Tracheal epithelial cell (primary cell): ENCODE measurements around the gene STK40. TPM values are rescaled to one million over a fixed set of nuclear protein-coding genes. Genes with fewer than 3 reads are reported as not detected.

Experiments used
- total RNA-seq: library from RNA; depleted of rRNA; stranded (reverse); fragments of >200 nt; gene quantifications from 2 replicates; pipeline ENCODE4 v1.2.1, GENCODE V29; 2014

STK40 gene, protein sequence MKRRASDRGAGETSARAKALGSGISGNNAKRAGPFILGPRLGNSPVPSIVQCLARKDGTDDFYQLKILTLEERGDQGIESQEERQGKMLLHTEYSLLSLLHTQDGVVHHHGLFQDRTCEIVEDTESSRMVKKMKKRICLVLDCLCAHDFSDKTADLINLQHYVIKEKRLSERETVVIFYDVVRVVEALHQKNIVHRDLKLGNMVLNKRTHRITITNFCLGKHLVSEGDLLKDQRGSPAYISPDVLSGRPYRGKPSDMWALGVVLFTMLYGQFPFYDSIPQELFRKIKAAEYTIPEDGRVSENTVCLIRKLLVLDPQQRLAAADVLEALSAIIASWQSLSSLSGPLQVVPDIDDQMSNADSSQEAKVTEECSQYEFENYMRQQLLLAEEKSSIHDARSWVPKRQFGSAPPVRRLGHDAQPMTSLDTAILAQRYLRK
- total RNA-seq, result 5.5 and 6.5 TPM in 2 replicates

DNA sequence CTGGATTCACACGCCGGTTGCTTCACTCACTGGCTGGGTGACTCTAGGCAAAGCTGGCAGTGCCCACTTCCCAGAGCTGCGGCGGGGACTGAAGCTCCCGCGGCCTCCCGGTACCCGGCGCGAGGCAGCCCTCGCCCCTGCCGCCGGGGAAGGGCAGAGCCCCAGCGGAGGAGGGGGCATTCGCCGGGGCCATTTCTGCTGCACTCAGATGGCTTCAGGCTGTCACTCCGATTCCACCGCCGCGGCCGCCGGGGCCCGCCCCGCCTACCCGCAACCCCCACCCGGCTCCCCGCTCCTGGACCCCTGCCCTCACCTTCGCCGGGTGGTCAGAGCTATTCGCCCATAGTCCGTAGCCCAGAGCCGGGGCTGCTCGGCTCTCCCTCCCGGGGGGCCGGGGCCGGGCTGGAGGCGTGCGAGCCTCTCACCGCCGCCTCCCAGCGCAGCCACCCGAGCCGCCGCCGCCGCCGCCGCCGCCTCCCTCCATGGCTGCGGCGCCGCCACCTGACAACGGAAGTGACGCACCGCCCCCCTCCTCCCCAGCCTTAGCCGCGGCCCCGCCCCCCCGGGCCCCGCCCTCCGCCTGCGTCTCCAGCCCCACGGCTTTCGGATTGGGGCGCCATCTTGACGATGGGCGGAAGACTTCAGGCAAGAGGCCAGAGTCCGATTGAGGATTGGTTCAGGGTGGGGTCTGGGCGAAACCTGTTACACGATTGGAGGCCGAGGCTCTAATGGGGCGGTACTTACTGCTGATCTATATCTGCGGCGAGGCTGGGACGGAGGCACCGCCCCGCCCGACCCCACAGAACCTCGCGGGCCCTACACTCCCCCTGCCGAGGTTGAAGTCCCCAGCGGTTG lies at the start of gene STK40:
STK40 (minus strand) TSS at position 515 of the 855 bp plus-strand sequence. CDS start 24,592 bp downstream, outside the sequence.

DNA sequence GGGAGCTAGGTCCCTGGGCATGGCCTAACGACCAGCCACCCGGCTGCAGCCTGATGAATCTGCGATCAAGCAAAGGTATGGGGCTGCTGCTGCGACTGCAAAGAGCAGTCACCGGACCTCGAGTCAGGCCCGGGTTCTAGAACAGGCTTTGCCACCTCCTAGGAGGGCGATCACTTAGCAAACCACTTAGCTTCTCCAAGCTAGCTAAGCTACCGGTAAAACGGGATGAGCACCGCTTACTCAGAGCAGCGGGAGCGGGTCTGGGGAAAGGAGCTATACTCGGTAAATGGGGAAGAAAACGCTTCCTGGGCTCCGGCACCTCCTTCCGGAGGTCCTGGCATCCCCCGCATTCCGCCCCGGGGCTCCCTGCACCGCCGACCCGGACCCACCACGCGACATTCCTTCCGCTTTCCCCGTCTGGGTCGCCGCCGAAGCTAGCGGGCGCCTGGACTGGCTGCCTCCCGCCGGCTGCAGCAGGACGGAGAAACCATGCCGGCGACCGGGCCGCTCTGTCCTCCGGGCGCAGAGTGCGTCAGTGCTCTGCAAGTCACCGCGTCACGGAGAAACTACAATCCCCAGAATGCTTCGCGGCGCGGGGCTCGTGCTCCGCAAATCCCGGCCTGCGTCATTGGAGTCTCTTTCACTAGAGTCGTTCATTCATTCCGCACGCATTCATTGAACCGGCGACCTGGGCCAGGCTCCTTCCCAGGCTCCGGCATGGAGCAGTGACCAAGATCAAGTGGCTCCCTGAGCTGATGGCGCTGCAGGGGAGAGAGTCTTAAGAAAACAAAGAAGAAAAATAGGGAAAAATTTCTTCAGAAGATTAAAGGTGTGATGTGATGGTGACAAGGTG lies 11.9 kb upstream of the STK40 start, which contains the start of gene LSM10:
LSM10 (minus strand) TSS at position 531 of the 853 bp plus-strand sequence. CDS start 3,779 bp downstream, outside the sequence.

DNA sequence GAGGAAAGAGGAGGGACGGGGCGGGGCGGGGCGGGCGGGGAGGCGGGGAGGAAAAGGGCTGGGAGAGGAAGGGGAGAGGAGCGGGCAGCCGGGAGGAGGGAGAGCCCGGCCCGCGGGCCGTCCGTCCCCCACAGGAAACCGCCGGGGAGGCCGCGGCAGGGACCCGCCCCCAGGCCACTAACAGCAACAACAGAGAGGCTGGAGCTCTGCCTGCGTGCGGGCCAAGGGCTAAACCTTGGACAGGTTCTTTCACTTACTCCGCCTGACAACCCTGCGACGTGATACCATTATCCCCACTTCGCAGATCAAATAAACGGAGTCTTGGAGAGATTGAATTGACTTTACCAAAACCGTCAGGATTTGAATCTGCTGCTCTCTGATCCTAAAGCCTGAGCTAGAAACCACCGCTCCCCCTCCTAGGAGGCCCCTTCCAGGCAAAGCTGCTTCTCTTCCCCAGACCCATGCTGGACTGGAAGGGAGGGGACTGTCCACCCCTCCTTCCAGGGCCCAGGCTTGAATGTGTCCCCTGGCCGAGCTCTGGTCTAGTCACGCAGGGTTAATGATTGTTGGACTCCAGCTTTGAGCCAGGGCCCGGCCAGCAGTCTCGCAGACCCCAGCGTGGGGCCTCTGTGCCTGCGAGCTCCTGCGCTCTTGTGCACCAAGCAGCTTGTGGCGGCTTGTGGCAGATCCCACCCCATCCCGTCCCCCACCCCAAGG lies 61.9 kb downstream of the STK40 start, which contains the start of gene EVA1B:
EVA1B (minus strand) TSS at position 10 of the 717 bp plus-strand sequence. CDS start 608 bp downstream, outside the sequence.

DNA sequence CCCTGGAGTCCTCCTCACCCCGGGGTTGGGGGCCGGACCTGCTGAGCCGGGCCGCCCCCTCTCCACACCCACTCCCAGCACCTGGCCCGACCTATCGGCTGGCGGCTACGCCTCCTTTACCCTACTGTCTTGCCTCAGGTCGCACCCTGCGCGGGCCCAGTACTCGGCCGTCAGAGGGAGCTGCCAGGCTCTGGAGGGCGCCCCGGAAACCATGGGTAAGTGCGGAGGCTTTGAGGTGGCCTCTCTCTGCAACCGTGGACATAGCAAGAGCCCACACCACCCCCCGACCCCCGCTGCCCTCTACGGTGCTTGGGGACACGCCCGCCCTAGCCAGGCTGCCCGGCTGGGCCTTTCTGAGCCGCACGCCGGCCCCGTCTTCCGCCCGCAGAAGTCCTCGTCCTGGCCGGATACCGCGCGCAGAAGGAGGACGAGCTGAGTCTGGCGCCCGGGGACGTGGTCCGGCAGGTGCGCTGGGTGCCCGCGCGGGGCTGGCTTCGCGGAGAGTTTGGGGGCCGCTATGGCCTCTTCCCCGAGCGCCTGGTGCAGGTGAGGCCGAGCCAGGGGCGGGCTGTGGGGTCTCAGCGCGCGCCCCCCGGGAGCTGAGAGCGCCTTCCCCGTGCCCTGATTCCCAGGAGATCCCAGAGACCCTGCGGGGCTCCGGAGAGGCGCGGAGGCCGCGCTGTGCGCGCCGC lies 79.4 kb downstream of the STK40 start, which contains the start of gene SH3D21:
SH3D21 (plus strand) TSS at position 159 of the 692 bp plus-strand sequence; CDS start at position 212, 53 bp downstream.

Other genes starting within 250 kb of the STK40 start
- gene TRAPPC3, start 236.4 kb downstream of the STK40 start, total RNA-seq, result 82.5 and 123 TPM in 2 replicates
- gene MAP7D1, start 229.8 kb downstream of the STK40 start, total RNA-seq, result 68.6 and 152 TPM in 2 replicates
- gene THRAP3, start 161.5 kb downstream of the STK40 start, total RNA-seq, result 80.2 and 86.5 TPM in 2 replicates
- 3.2 and 7.0 TPM in 2 replicates for gene SH3D21, start 79.6 kb downstream of the STK40 start, total RNA-seq
- 47.3 and 56.6 TPM in 2 replicates for gene EVA1B, start 62.3 kb downstream of the STK40 start, total RNA-seq
- gene LSM10, start 12.0 kb upstream of the STK40 start, total RNA-seq, result 8.4 and 8.5 TPM in 2 replicates
- 6.3 and 12.6 TPM in 2 replicates for gene OSCP1, start 64.5 kb upstream of the STK40 start, total RNA-seq
- 86.5 and 94.2 TPM in 2 replicates for gene MRPS15, start 78.5 kb upstream of the STK40 start, total RNA-seq
- 0.24 TPM in 1 of 2 replicates, not detected in the other for gene CSF3R, start 97.0 kb upstream of the STK40 start, total RNA-seq